ENCODE measurements around the gene NOXA1. TPM values are rescaled to one million over a fixed set of nuclear protein-coding genes. Genes with fewer than 3 reads are reported as not detected.

The NOXA1 gene
- total RNA-seq, 1 donor from 2014 or later: 0.30 TPM

DNA sequence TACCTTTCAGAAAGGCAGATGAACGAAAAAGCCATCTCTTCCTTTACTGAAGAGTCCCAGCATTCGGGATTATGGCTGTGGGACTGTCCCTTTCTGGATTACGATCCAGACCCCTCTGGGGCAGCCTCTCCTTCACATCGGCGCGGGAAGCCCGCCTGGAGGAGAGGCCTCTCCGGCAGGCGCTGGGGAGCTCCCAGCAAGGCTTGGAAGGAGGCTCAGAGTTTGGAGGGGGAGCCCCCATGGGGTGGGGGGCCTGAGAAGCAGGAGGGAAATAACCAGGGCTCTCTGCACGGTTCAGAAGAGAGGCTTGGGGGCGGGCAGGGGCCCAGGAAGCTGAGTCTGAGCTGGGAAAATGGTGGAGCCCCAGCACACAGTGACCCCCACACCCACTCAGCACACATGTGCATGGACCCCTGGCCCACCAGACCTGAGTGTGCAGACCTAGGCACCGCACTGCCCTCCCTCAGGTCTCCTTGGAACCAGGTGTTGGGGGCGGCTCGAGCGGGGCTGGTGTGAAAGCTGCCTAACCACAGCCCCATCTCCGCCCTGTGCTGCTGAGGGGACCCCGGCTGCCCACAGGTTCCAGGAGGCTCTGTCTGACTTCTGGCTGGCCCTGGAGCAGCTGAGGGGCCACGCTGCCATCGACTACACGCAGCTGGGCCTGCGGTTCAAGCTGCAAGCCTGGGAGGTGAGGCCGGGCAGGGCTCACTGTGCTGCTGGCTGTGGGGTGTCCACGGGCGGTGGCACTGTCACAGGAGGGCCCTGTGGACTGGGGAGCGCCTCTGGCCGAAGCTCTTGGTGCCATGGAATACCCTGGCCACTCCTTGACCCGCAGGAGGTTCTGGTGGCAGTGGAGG, 4.5 kb downstream of the NOXA1 start:
- no peak for DNase-seq

- DNase-seq: no peak
These were observed 5.1 kb downstream of the NOXA1 start for GRCh38 chr9:137428311-137428630.

GRCh38 chr9:137428841-137429545, 5.8 kb downstream of the NOXA1 start:
- no peak for DNase-seq

- DNase-seq: no peak
These were observed 6.3 kb downstream of the NOXA1 start for GRCh38 chr9:137429546-137429890.

DNA sequence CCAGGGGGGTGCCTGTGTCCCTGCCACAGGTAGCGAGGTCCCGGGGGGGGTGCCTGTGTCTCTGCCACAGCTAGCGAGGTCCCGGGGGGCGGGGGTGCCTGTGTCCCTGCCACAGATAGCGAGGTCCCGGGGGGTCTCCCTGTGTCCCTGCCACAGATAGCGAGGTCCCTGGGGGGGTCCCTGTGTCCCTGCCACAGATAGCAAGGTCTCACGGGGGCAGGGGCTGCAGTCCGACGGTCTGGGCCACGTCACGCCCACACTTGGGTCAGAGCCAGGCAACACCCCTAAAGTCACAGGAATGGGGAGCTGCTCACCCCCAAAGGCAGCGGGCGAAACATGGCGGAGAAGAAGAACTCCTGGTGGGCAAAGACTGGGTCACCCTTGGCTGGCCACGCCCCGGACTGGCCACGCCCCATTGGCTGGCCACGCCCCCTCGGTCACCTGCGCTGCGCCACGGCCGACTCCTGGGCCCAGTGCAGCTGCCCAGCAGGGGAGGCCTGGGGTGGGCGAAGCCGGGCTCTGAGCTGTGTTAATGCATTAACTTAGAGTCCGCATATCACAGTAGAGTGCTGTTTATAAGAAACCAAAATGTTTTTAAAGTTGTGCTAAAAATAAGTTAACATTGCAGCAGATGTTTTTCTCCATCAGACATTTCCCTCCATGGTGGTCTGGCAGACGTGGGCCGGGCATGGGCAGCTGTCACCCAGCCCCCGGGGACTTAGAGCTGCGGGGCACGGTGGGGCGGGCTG, 7.0 kb downstream of the NOXA1 start:
- DNase-seq: no peak

DNA sequence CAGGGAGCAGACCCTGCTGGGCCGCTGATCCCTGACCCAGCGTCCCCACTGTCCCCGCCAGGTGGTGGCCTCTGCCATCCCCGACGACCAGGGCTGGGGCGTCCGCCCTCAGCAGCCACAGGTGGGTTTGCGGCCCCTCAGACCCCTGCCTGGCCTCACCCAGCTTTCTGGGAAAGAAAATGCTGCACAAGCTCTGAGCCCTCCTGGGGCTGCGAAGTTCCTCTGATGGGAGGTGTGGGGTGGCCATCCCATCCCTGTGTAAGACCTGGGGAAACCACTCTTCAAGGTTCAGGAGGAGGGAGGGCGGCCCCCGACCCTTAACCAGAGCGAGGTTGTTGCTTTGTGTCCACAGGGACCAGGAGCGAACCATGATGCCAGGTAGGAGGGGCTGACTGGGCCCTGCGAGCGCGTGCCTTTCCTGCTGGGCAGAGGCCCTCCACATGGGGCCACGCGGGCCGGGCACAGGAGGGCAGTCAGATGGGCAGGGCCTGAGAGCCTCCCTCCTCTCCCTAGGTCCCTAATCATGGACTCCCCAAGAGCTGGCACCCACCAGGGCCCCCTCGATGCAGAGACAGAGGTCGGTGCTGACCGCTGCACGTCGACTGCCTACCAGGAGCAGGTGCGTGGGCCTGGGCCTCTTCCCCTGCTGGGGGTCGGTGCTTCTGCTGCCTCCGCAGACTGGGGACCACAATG, 7.7 kb downstream of the NOXA1 start:
- DNase-seq: no peak

DNA sequence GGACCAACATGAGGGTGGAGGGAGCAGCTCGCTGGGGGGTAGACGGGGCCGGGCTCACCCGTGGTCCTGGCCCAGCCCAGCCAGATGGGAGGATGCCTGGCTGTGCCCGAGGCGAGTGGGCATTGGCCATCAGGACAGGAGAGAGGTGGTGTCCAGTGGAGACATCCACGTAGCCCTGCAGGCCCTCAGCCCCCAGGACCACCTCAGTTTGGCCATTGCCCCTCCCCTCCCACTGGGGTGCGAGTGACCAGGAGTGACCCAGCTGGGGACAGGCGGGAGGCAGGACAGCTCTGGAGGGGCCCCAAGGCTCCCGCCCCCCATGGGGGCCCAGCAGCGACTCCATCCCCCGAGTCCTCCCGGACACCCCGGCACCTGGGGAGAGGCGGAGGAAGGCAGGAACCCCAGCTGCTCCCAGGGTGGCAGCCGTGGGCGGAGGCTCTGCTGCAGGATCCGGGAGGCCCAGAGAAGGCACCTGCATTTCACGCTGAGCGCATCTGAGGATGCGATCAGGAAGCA, 8.3 kb downstream of the NOXA1 start:
- no peak for DNase-seq

DNA sequence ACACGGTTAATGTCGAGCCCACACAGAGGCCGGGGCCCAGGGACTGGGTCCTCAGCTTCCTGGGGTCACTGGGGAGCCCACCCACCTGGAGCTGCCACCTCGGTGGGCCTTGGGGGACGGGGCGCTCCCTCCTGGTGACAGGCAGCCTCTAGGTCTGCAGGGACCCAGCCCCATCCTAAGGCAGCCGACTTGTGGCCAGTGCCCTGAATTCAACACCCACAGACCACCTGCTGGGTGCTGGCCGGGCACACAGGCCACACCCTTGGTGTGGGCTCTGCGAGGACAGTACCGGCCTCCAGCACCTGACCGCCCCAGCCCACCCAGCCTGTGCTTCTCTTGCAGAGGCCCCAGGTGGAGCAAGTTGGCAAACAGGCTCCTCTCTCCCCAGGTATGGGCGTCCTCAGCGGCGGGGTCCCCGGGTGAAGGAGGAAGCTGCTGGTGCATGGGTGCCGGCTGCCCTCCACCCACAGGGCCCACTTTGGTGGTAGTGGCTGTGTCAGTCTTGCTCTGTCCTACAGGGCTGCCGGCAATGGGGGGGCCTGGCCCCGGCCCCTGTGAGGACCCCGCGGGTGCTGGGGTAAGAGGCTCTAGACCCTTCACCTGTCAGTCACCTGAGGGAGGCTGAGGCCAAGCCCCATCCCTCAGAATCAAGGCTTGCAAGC, 9.6 kb downstream of the NOXA1 start:
- no peak for DNase-seq

GRCh38 chr9:137433349-137433915, 10.2 kb downstream of the NOXA1 start:
- DNase-seq: no peak

GRCh38 chr9:137433916-137434431, 10.8 kb downstream of the NOXA1 start:
- no peak for DNase-seq

DNA sequence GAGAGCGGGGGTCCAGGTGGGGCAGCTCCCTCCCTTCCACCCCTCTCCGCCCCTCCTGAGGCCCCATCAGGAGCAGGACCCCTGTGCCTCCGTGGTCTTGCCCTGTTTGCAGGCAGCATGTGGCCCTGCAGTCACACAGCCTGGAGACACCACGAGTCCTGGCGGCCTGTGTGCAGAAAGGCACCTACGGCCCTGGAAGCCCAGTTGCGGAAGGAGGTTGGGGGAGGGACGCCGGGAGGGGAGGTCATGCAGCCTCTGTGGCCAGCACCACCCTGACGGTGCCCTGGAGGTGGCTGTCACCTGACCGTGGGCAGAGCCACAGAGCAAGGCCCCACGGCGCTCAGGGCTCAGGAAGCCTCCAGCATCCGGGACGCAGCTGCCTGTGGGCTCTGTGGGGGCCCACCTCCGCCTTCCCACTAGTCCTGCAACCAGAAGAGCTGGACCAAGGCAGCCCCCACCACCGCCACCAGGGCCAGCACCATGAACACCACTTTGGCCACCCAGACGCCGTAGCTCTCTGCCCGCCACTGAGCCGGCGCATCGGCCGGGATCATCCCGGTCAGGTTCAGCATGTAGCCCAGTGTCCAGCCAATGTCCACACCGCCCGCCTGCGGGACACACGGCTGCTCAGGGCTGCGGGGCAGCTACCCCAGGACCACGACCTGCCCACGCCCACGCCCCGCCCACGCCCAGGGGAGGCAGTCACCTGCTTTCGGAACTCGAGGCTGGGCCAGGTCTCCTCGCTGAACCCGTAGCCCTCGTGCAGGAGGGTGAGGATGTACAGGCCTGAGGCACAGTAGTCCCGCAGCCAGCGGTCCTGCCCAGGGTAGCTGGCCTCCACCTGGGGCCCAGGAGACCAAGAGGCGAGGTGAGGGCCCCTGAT, 11.5 kb downstream of the NOXA1 start:
- no peak for DNase-seq

DNA sequence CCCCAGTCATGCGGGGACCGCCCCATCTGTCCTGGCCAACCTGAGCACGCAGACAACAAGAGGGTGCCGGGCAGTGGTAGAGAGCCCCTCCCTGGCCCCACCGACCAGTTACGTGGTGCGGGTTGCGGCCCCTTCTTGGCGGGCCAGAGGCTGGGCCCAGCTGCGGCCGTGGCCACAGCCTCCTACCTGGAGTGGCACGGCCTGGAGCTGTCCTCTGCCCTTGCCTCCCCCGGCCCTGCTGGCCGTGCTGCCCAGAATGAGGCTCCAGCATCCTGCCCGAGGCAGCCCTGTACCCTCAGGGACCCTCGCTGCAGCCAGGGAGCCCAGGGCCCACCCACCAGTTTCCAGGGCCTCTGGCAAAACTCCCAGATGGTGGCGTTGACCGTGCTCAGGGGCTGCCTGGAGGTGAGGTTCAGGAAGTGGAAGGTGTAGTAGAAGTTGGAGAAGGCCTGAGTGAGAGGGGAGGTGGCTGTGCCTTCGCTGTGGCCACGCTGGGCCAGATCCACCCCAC, 12.2 kb downstream of the NOXA1 start:
- DNase-seq: no peak

DNA sequence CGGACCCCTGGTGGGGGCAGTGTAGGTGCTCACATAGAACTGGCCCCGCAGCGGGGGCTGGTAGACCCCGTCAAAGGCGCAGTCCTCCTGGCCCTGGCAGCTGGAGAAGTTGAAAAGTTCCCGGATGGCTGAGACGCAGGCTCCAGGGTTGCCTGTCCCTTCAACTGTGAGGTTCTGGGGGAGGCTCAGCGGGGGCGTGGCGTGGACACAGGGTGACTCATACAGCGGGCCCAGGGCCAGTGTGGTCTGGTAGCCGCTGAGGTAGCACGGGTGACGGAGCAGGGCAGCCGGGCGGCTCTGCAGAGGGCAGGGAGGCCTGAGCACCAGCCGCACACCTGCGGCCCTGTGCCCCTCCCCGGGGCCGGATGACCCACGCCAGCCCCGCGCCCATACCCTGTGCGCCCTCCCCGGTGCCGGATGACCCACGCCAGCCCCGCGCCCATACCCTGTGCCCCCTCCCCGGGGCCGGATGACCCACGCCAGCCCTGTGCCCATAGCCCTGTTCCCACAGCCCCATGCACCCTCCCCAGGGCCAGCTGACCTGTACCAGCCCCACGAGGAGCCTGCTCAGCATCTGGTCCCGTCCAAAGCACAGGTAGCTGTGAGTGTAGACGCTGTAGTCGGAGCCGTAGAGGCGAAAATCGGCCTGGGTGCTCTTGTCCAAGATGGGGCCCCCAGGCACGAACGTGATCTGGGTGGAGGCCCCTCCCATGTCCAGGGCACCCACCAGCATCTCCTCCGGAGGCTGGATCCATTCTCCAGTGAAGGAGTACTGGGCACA, 13.0 kb downstream of the NOXA1 start:
- no peak for DNase-seq

GRCh38 chr9:137436761-137437600, 13.8 kb downstream of the NOXA1 start:
- DNase-seq: no peak

- DNase-seq: no peak
These were observed 14.7 kb downstream of the NOXA1 start for GRCh38 chr9:137437691-137438590.

GRCh38 chr9:137438591-137439157, 15.5 kb downstream of the NOXA1 start:
- DNase-seq: no peak
